Endothelial cell of hepatic sinusoid (primary cell): Measurements from ENCODE around the gene GCH1.
"Not testable (repeated sequence)": the region's sequence is repeated elsewhere in the genome, so short reads cannot be mapped to it uniquely, and the experiment has no call there.

Source experiments
- in situ Hi-C: cut with HindIII; loops from 2 replicates; pipeline ENCODE4 v1.10.0; 2017; ENCODE audit warnings: low sequenced_read_pairs

The GCH1 gene

GRCh38 chr14:54804538-54805041, 98.0 kb downstream of the GCH1 start:
- in situ Hi-C loops: no loop called here

GRCh38 chr14:54803926-54804537, 98.6 kb downstream of the GCH1 start:
- in situ Hi-C loops: no loop called here

GRCh38 chr14:54803396-54803795, 99.2 kb downstream of the GCH1 start:
- in situ Hi-C loops: no loop called here

- in situ Hi-C loops: not testable (repeated sequence)
Observed at GRCh38 chr14:54801482-54801881, 101.1 kb downstream of the GCH1 start.

- in situ Hi-C loops: no loop called here
Observed at GRCh38 chr14:54798465-54799124, 104.0 kb downstream of the GCH1 start.

GRCh38 chr14:54797986-54798385, 104.6 kb downstream of the GCH1 start:
- in situ Hi-C loops: no loop called here

- in situ Hi-C loops: no loop called here
Observed at GRCh38 chr14:54797556-54797955, 105.1 kb downstream of the GCH1 start.

- in situ Hi-C loops: no loop called here
Observed at GRCh38 chr14:54796961-54797360, 105.7 kb downstream of the GCH1 start.

- in situ Hi-C loops: loop anchor here (5.0 kb wide), 1 partner anchor 242 kb away; no protein-coding TSS in a partner anchor
Observed at GRCh38 chr14:54794796-54795195, 107.8 kb downstream of the GCH1 start.

GRCh38 chr14:54794159-54794558, 108.5 kb downstream of the GCH1 start:
- in situ Hi-C loops: loop anchor here (5.0 kb wide), 1 partner anchor 242 kb away; no protein-coding TSS in a partner anchor

- in situ Hi-C loops: loop anchor here (5.0 kb wide), 1 partner anchor 240 kb away; no protein-coding TSS in a partner anchor
Observed at GRCh38 chr14:54792288-54792687, 110.3 kb downstream of the GCH1 start.
